GM12892 (cell line): ENCODE measurements around the gene RTF2.

Experiments used
- POLR2A ChIP-seq: IDR thresholded peaks from 2 replicates; pipeline ENCODE4 v1.6.1; 2011; ENCODE audit warnings: low read depth, low read length, control low read depth
- POLR2AphosphoS5 ChIP-seq: IDR thresholded peaks from 2 replicates; pipeline ENCODE4 v1.6.1; 2011; ENCODE audit warnings: low read depth, low read length, control low read depth
- TAF1 ChIP-seq: IDR thresholded peaks from 2 replicates; pipeline ENCODE4 v1.6.1; 2011; ENCODE audit warnings: low read depth, mild to moderate bottlenecking, control low read depth, low read length, borderline replicate concordance

GRCh38 chr20:56420028-56420427 lies 48.4 kb upstream of the RTF2 start:
- TF ChIP-seq POLR2A (no peak), TAF1 (no peak), POLR2AphosphoS5 (no peak)
